ENCODE measurements around the gene TRPC1. TPM values are rescaled to one million over a fixed set of nuclear protein-coding genes. Genes with fewer than 3 reads are reported as not detected.

Gene TRPC1
- total and polyA plus RNA-seq, 2 experiments from 2014 or later: 7.0 to 36.6 TPM

GRCh38 chr3:142817356-142817755 lies 93.5 kb downstream of the TRPC1 start:
- no peak overlapping the region for H3K4me3 Mint-ChIP-seq
- H3K4me2 ChIP-seq: no peak overlapping the region
- H3K79me2 ChIP-seq (replicated peaks; ENCODE audit: insufficient read depth): no peaks in the 10 kb centered on the region
- H3F3A ChIP-seq (replicated peaks; ENCODE audit: low read depth): no peaks in the 10 kb centered on the region
- H3K9me2 ChIP-seq (ENCODE audit: insufficient read depth): no peaks in the 10 kb centered on the region
- no peak overlapping the region for H3K4me3 ChIP-seq
- TF ChIP-seq CREB1 (CRISPR knock-in tag; IDR thresholded peaks at IDR 0.05; ENCODE audit: low read depth) (no peak), ZNF331 (CRISPR knock-in tag; IDR thresholded peaks at IDR 0.05; ENCODE audit: low read depth) (no peak)
- TF ChIP-seq, protein P1, sequence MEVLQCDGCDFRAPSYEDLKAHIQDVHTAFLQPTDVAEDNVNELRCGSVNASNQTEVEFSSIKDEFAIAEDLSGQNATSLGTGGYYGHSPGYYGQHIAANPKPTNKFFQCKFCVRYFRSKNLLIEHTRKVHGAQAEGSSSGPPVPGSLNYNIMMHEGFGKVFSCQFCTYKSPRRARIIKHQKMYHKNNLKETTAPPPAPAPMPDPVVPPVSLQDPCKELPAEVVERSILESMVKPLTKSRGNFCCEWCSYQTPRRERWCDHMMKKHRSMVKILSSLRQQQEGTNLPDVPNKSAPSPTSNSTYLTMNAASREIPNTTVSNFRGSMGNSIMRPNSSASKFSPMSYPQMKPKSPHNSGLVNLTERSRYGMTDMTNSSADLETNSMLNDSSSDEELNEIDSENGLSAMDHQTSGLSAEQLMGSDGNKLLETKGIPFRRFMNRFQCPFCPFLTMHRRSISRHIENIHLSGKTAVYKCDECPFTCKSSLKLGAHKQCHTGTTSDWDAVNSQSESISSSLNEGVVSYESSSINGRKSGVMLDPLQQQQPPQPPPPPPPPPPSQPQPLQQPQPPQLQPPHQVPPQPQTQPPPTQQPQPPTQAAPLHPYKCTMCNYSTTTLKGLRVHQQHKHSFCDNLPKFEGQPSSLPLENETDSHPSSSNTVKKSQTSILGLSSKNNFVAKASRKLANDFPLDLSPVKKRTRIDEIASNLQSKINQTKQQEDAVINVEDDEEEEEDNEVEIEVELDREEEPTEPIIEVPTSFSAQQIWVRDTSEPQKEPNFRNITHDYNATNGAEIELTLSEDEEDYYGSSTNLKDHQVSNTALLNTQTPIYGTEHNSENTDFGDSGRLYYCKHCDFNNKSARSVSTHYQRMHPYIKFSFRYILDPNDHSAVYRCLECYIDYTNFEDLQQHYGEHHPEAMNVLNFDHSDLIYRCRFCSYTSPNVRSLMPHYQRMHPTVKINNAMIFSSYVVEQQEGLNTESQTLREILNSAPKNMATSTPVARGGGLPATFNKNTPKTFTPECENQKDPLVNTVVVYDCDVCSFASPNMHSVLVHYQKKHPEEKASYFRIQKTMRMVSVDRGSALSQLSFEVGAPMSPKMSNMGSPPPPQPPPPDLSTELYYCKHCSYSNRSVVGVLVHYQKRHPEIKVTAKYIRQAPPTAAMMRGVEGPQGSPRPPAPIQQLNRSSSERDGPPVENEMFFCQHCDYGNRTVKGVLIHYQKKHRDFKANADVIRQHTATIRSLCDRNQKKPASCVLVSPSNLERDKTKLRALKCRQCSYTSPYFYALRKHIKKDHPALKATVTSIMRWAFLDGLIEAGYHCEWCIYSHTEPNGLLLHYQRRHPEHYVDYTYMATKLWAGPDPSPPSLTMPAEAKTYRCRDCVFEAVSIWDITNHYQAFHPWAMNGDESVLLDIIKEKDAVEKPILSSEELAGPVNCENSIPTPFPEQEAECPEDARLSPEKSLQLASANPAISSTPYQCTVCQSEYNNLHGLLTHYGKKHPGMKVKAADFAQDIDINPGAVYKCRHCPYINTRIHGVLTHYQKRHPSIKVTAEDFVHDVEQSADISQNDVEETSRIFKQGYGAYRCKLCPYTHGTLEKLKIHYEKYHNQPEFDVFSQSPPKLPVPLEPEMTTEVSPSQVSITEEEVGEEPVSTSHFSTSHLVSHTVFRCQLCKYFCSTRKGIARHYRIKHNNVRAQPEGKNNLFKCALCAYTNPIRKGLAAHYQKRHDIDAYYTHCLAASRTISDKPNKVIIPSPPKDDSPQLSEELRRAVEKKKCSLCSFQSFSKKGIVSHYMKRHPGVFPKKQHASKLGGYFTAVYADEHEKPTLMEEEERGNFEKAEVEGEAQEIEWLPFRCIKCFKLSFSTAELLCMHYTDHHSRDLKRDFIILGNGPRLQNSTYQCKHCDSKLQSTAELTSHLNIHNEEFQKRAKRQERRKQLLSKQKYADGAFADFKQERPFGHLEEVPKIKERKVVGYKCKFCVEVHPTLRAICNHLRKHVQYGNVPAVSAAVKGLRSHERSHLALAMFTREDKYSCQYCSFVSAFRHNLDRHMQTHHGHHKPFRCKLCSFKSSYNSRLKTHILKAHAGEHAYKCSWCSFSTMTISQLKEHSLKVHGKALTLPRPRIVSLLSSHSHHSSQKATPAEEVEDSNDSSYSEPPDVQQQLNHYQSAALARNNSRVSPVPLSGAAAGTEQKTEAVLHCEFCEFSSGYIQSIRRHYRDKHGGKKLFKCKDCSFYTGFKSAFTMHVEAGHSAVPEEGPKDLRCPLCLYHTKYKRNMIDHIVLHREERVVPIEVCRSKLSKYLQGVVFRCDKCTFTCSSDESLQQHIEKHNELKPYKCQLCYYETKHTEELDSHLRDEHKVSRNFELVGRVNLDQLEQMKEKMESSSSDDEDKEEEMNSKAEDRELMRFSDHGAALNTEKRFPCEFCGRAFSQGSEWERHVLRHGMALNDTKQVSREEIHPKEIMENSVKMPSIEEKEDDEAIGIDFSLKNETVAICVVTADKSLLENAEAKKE (CRISPR knock-in tag; IDR thresholded peaks at IDR 0.05): no peak
- no peak overlapping the region for H2AFZ ChIP-seq
- no peak overlapping the region for H3K27ac ChIP-seq (ENCODE audit: low read depth)
- no peak for ATAC-seq
- DNase-seq (ENCODE audit: low spot score): no peak
- no peaks in the 10 kb centered on the region for H3K27me3 ChIP-seq (ENCODE audit: insufficient read depth)
- no peaks in the 10 kb centered on the region; the same call in 2 of the 3 replicates for H3K9me3 Mint-ChIP-seq
- H3K4me1 Mint-ChIP-seq: no peaks in the 10 kb centered on the region
- no peaks in the 10 kb centered on the region for H3K4me1 ChIP-seq (ENCODE audit: insufficient read depth)
- H3K27ac Mint-ChIP-seq: no peak overlapping the region
- H4K20me1 ChIP-seq (replicated peaks; ENCODE audit: insufficient read depth): no peaks in the 10 kb centered on the region
- no peaks in the 10 kb centered on the region for H3K27me3 Mint-ChIP-seq (ENCODE audit: insufficient read depth, low read depth, poor library complexity)
- no peaks in the 10 kb centered on the region for H3K36me3 ChIP-seq (ENCODE audit: insufficient read depth)
- H3K36me3 Mint-ChIP-seq (ENCODE audit: low read depth): peaks cover 7% of the 10 kb centered on the region

- H3K27ac ChIP-seq (ENCODE audit: low read depth): no peak overlapping the region
- H3K4me2 ChIP-seq: no peak overlapping the region
- Mint-ChIP-seq H3K27me3 (ENCODE audit: insufficient read depth, low read depth, poor library complexity) (no peaks in the 10 kb centered on the region), H3K9me3 (no peaks in the 10 kb centered on the region; the same call in 2 of the 3 replicates), H3K36me3 (ENCODE audit: low read depth) (peaks cover 7% of the 10 kb centered on the region), H3K27ac (no peak overlapping the region), H3K4me1 (no peaks in the 10 kb centered on the region), H3K4me3 (no peak overlapping the region)
- no peaks in the 10 kb centered on the region for H3K79me2 ChIP-seq (replicated peaks; ENCODE audit: insufficient read depth)
- no peaks in the 10 kb centered on the region for H3K36me3 ChIP-seq (ENCODE audit: insufficient read depth)
- H3K4me1 ChIP-seq (ENCODE audit: insufficient read depth): no peaks in the 10 kb centered on the region
- H3K9me2 ChIP-seq (ENCODE audit: insufficient read depth): no peaks in the 10 kb centered on the region
- ATAC-seq (no peak), DNase-seq (ENCODE audit: low spot score) (no peak)
- no peaks in the 10 kb centered on the region for H4K20me1 ChIP-seq (replicated peaks; ENCODE audit: insufficient read depth)
- no peaks in the 10 kb centered on the region for H3K27me3 ChIP-seq (ENCODE audit: insufficient read depth)
- H3K4me3 ChIP-seq: no peak overlapping the region
- no peak overlapping the region for H2AFZ ChIP-seq
- no peaks in the 10 kb centered on the region for H3F3A ChIP-seq (replicated peaks; ENCODE audit: low read depth)
- TF ChIP-seq CREB1 (CRISPR knock-in tag; IDR thresholded peaks at IDR 0.05; ENCODE audit: low read depth) (no peak), JUNB (IDR thresholded peaks at IDR 0.05; ENCODE audit: unreplicated experiment) (no peak), CTCF (conservative IDR thresholded peaks at IDR 0.05; ENCODE audit: low read depth in 2 of 2) (no peak), POLR2AphosphoS5 (IDR thresholded peaks at IDR 0.05; ENCODE audit: low read depth) (no peak), ZNF114 (CRISPR knock-in tag; IDR thresholded peaks at IDR 0.05) (no peak), EZH2 (IDR thresholded peaks at IDR 0.05; ENCODE audit: low read depth, unreplicated experiment) (no peak)
- TF ChIP-seq, protein P2, sequence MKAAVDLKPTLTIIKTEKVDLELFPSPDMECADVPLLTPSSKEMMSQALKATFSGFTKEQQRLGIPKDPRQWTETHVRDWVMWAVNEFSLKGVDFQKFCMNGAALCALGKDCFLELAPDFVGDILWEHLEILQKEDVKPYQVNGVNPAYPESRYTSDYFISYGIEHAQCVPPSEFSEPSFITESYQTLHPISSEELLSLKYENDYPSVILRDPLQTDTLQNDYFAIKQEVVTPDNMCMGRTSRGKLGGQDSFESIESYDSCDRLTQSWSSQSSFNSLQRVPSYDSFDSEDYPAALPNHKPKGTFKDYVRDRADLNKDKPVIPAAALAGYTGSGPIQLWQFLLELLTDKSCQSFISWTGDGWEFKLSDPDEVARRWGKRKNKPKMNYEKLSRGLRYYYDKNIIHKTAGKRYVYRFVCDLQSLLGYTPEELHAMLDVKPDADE (IDR thresholded peaks at IDR 0.05): no peak
- TF ChIP-seq, protein P3, sequence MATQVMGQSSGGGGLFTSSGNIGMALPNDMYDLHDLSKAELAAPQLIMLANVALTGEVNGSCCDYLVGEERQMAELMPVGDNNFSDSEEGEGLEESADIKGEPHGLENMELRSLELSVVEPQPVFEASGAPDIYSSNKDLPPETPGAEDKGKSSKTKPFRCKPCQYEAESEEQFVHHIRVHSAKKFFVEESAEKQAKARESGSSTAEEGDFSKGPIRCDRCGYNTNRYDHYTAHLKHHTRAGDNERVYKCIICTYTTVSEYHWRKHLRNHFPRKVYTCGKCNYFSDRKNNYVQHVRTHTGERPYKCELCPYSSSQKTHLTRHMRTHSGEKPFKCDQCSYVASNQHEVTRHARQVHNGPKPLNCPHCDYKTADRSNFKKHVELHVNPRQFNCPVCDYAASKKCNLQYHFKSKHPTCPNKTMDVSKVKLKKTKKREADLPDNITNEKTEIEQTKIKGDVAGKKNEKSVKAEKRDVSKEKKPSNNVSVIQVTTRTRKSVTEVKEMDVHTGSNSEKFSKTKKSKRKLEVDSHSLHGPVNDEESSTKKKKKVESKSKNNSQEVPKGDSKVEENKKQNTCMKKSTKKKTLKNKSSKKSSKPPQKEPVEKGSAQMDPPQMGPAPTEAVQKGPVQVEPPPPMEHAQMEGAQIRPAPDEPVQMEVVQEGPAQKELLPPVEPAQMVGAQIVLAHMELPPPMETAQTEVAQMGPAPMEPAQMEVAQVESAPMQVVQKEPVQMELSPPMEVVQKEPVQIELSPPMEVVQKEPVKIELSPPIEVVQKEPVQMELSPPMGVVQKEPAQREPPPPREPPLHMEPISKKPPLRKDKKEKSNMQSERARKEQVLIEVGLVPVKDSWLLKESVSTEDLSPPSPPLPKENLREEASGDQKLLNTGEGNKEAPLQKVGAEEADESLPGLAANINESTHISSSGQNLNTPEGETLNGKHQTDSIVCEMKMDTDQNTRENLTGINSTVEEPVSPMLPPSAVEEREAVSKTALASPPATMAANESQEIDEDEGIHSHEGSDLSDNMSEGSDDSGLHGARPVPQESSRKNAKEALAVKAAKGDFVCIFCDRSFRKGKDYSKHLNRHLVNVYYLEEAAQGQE (IDR thresholded peaks at IDR 0.05; ENCODE audit: unreplicated experiment): no peak
Observed at GRCh38 chr3:142817897-142818296, 94.1 kb downstream of the TRPC1 start.
